K562 (cell line): ENCODE results near the gene DIPK1B. TPM values are rescaled to one million over a fixed set of nuclear protein-coding genes. Genes with fewer than 3 reads are reported as not detected.

Experiments used
- ATAC-seq: fragments of 200-7000 bp; cut with Tn5 transposase; 3 replicates; pipeline ENCODE4 v1.9.1; 2020; ENCODE audit warnings: moderate library complexity
- BruUV-seq: library from RNA; stranded (reverse); fragments of 400-500 nt; replicated peaks from 2 replicates; lab custom pipeline; 2021; lab: Mats Ljungman, UMichigan
- CTCF ChIA-PET: fragments of 300-600 bp; formaldehyde crosslinking; extraction: SDS; loops from one replicate; lab custom pipeline; 2021; ENCODE audit warnings: low intra/inter-chr PET ratio; lab: Yijun Ruan, JAX
- POLR2A ChIA-PET: fragments of 300-600, 350-650 bp; sonication (Branson Sonifier 250); formaldehyde crosslinking; extraction: SDS; loops from one replicate; lab custom pipeline; 2021; ENCODE audit warnings: antibody characterized with exemption, inconsistent platforms; lab: Yijun Ruan, JAX
- DNase-seq, 4 experiments: peaks; one replicate each; pipeline versions ENCODE4 v3.0.0 to v3.0.0-alpha.2; 2011 to 2018; ENCODE audit warnings: low spot score in 3 of 4, mixed read lengths in 3 of 4; ENCODE audit errors: extremely low read depth in 1 of 4
- FAIRE-seq: peaks from 2 replicates; lab custom pipeline; 2011; peaks lifted over from hg19 to GRCh38; lab: Jason Lieb, UNC
- H2AFZ ChIP-seq: 2 replicates; pipeline ENCODE4 v1.6.0; 2011; ENCODE audit warnings: low read depth, low read length, control low read depth, inconsistent platforms
- H3K27ac ChIP-seq: fragments of 200-600 bp; 3 replicates; pipeline ENCODE4 v1.8.0; 2011; ENCODE audit warnings: low read depth, mild to moderate bottlenecking, control low read depth, inconsistent platforms, low read length, moderate library complexity, mixed read lengths; ENCODE audit errors: extremely low read depth
- H3K27me3 ChIP-seq, 2 experiments: fragments of 300-600 bp in 1 of 2; 2 replicates in 1 of 2; 3 replicates in 1 of 2; pipeline versions ENCODE4 v1.6.0 to v1.8.0; 2011; ENCODE audit warnings: inconsistent platforms in 2 of 2, low read length in 2 of 2, mild to moderate bottlenecking in 1 of 2, mixed read lengths in 1 of 2, moderate library complexity in 1 of 2; ENCODE audit not compliant: control insufficient read depth in 2 of 2, insufficient read depth in 2 of 2
- H3K36me3 ChIP-seq: fragments of 300-600 bp; 3 replicates; pipeline ENCODE4 v1.8.0; 2011; ENCODE audit warnings: mild to moderate bottlenecking, low read length, inconsistent platforms; ENCODE audit not compliant: control insufficient read depth, insufficient read depth
- H3K4me1 ChIP-seq, 2 experiments: fragments of 200-600 bp in 1 of 2; replicated peaks in 1 of 2; 2 replicates in 1 of 2; 3 replicates in 1 of 2; pipeline versions ENCODE4 v1.5.1 to v1.8.0; 2011; ENCODE audit warnings: inconsistent platforms in 2 of 2, low read length in 2 of 2, mild to moderate bottlenecking in 1 of 2, mixed read lengths in 1 of 2, moderate library complexity in 1 of 2; ENCODE audit not compliant: control insufficient read depth in 2 of 2, insufficient read depth in 2 of 2
- H3K4me2 ChIP-seq: 2 replicates; pipeline ENCODE4 v1.6.1; 2011; ENCODE audit warnings: low read length, control low read depth, inconsistent platforms, mixed read lengths; ENCODE audit not compliant: insufficient read depth
- H3K4me3 ChIP-seq: fragments of 200-600 bp; sonication (generic), shearing (Covaris generic); 2 replicates; pipeline ENCODE4 v1.5.1; 2016; ENCODE audit warnings: control low read depth, inconsistent platforms
- H3K79me2 ChIP-seq: fragments of 200-600 bp; 3 replicates; pipeline ENCODE4 v1.8.0; 2011; ENCODE audit warnings: low read length, inconsistent platforms; ENCODE audit not compliant: control insufficient read depth, insufficient read depth
- H3K9ac ChIP-seq, 2 experiments: 2 replicates each; pipeline versions ENCODE4 v1.6.0 to v1.6.1; 2011; ENCODE audit warnings: low read depth in 2 of 2, low read length in 2 of 2, control low read depth in 1 of 2, inconsistent platforms in 1 of 2, mild to moderate bottlenecking in 1 of 2, mixed read lengths in 1 of 2; ENCODE audit not compliant: insufficient read depth in 1 of 2
- H3K9me1 ChIP-seq: one replicate; pipeline ENCODE4 v1.6.0; 2011; ENCODE audit warnings: inconsistent platforms, mild to moderate bottlenecking, low read length, moderate library complexity; ENCODE audit not compliant: control insufficient read depth, insufficient read depth
- H3K9me3 ChIP-seq: replicated peaks from 2 replicates; pipeline ENCODE4 v1.5.1; 2011; ENCODE audit warnings: low read depth, low read length, inconsistent platforms; ENCODE audit not compliant: control insufficient read depth, insufficient read depth
- H4K20me1 ChIP-seq: replicated peaks from 2 replicates; pipeline ENCODE4 v1.6.1; 2011; ENCODE audit warnings: low read length, inconsistent platforms, mixed read lengths; ENCODE audit not compliant: control insufficient read depth, insufficient read depth
- ATF1 ChIP-seq, 2 experiments: fragments of 450-650 bp in 1 of 2; IDR thresholded peaks; 2 replicates each; pipeline ENCODE4 v1.6.1; 2016; ENCODE audit warnings: missing compliant biosample characterization in 1 of 2, missing genetic modification characterization in 1 of 2
- CGGBP1 ChIP-seq: fragments of 250-450 bp; sonication (Bioruptor Pico); IDR thresholded peaks from 2 replicates; pipeline ENCODE4 v1.9.0; 2021; ENCODE audit warnings: mild to moderate bottlenecking
- ETS1 ChIP-seq: conservative IDR thresholded peaks from 2 replicates; pipeline ENCODE4 v1.6.1; 2011; ENCODE audit warnings: low read depth, mild to moderate bottlenecking, low read length; ENCODE audit not compliant: control insufficient read depth
- KAT7 ChIP-seq: sonication (generic); formaldehyde crosslinking; IDR thresholded peaks from 2 replicates; pipeline ENCODE4 v1.8.0; 2022; ENCODE audit warnings: missing genetic modification reagents, mild to moderate bottlenecking, borderline replicate concordance
- NCOA4 ChIP-seq: fragments of 450-650 bp; IDR thresholded peaks from 2 replicates; pipeline ENCODE4 v1.6.1; 2018; ENCODE audit warnings: mild to moderate bottlenecking; ENCODE audit not compliant: partially characterized antibody
- PHF8 ChIP-seq: fragments of 200-600 bp; sonication (generic); IDR thresholded peaks from 2 replicates; pipeline ENCODE4 v1.6.1; 2012; ENCODE audit warnings: mixed run types, mild to moderate bottlenecking, inconsistent platforms, low read length, moderate library complexity, borderline replicate concordance
- SMARCE1 ChIP-seq: fragments of 450-650 bp; IDR thresholded peaks from 2 replicates; pipeline ENCODE4 v1.7.1; 2016; ENCODE audit warnings: mild to moderate bottlenecking
- THAP7 ChIP-seq: fragments of 250-450 bp; sonication (Bioruptor Pico); IDR thresholded peaks from 2 replicates; pipeline ENCODE4 v1.5.0; 2021
- ZBTB33 ChIP-seq: sonication (generic); formaldehyde crosslinking; IDR thresholded peaks from 2 replicates; pipeline ENCODE4 v1.8.1; 2023; ENCODE audit warnings: mild to moderate bottlenecking, missing genetic modification reagents
- ZBTB49 ChIP-seq: sonication (generic); formaldehyde crosslinking; IDR thresholded peaks from 2 replicates; pipeline ENCODE4 v1.8.0; 2022; ENCODE audit warnings: missing genetic modification reagents, mild to moderate bottlenecking, borderline replicate concordance
- ZNF280B ChIP-seq: fragments of 250-450 bp; sonication (Bioruptor Pico); IDR thresholded peaks from 2 replicates; pipeline ENCODE4 v1.5.1; 2021; ENCODE audit warnings: mild to moderate bottlenecking
- ZNF507 ChIP-seq: conservative IDR thresholded peaks from 2 replicates; pipeline ENCODE4 v1.6.1; 2017; ENCODE audit warnings: missing genetic modification characterization, missing compliant biosample characterization
- ZNF695 ChIP-seq: fragments of 450-650 bp; formaldehyde crosslinking; IDR thresholded peaks from 2 replicates; pipeline ENCODE4 v1.4.0; 2020; ENCODE audit warnings: mild to moderate bottlenecking, moderate library complexity
- ZSCAN32 ChIP-seq: fragments of 450-650 bp; formaldehyde crosslinking; IDR thresholded peaks from 2 replicates; pipeline ENCODE4 v1.4.0; 2020; ENCODE audit warnings: mild to moderate bottlenecking, moderate library complexity
- WGBS: fragments of 100-300 bp; shearing (Covaris generic); methylation state at CpG from one replicate; pipeline ENCODE4 v1.1.6; 2016; ENCODE audit warnings: low coverage, mixed read lengths; ENCODE audit not compliant: insufficient coverage; ENCODE audit errors: missing lambda C conversion rate; 5-methylcytosine and 5-hydroxymethylcytosine counted together
- in situ Hi-C: fragments of 300-500 bp; cut with MboI; formaldehyde crosslinking; loops from 4 replicates; pipeline ENCODE4 v1.15.0; 2018; ENCODE audit warnings: inconsistent platforms, mixed read lengths
- intact Hi-C: fragments of 100-400 bp; cut with micrococcal nuclease; formaldehyde crosslinking; loops from 2 replicates; pipeline ENCODE4 v1.14.2; 2022
- polyA plus RNA-seq, 8 experiments: library from polyadenylated mRNA; depleted of rRNA in 4 of 8; stranded (reverse) in 5 of 8; unstranded in 3 of 8; fragments of >200 nt; fragmentation: Nextera tagmentation in 2 of 8; fragmentation: Illumina TruSeq in 1 of 8; extraction: Ambion mirVana in 2 of 8; extraction: Trizol in 1 of 8; gene quantifications; 2 replicates each; pipeline versions ENCODE4 v1.2.1 to v1.2.3, GENCODE V29; 2011 to 2014; ENCODE audit warnings: inconsistent platforms in 1 of 8, missing spikeins in 1 of 8
- total RNA-seq, 7 experiments: library from RNA; depleted of rRNA in 6 of 7; stranded (reverse); fragments of >200 nt in 6 of 7; fragmentation: Illumina TruSeq in 2 of 7; extraction: Trizol in 2 of 7; gene quantifications; 2 replicates each; pipeline versions ENCODE4 v1.2.1 to v1.2.3, GENCODE V29; 2011 to 2021; ENCODE audit warnings: low replicate concordance in 1 of 7

Gene DIPK1B
- total and polyA plus RNA-seq, 9 of the 15 experiments (the other 6 are each of a cell fraction or from before 2014, with no cell fraction given) = 0.08 to 22.3 (median 5.9) TPM

- no peak overlapping the region for H3K27ac ChIP-seq
- intact Hi-C loops (no loop called here), in situ Hi-C loops (no loop called here)
- H4K20me1 ChIP-seq = peaks cover 23% of the 10 kb centered on the region
- H3K9me1 ChIP-seq = peaks cover 8% of the 10 kb centered on the region
- no peak for DNase-seq
- ATAC-seq = no peak
- no peaks in the 10 kb centered on the region for H3K27me3 ChIP-seq
- no peak overlapping the region for H2AFZ ChIP-seq
- H3K9me3 ChIP-seq = no peaks in the 10 kb centered on the region
- BruUV-seq = no TSS peak
- peaks cover 29 to 69% of the 10 kb centered on the region in 2 experiments; a peak in 4 of 5 replicates for H3K4me1 ChIP-seq
- no peak for FAIRE-seq
- peaks cover 63% of the 10 kb centered on the region for H3K79me2 ChIP-seq
- H3K4me2 ChIP-seq = peak overlapping the region; percentile 95
- peak overlapping the region; percentile 90 to 100; a peak in 3 of 4 replicates for H3K9ac ChIP-seq
- ChIA-PET POLR2A (interaction anchor here (0.6 to 5.3 kb wide), 12 partner anchors 9 to 543 kb away, joined by 3 to 44 read pairs (median 8); partner anchors contain the start of genes DIPK1B, LCN10, LCN6 and LCN8), CTCF (no interaction called here)
- WGBS = 92% methylated on average over 8 of the region's 8 CpGs
- peak overlapping the region; percentile 67; the same call in 1 of the 2 replicates for H3K4me3 ChIP-seq
- peaks cover 38% of the 10 kb centered on the region for H3K36me3 ChIP-seq
- TF ChIP-seq ATF1 (CRISPR knock-in tag; IDR thresholded peaks at IDR 0.05) (no peak), ATF1 (tag; IDR thresholded peaks at IDR 0.05) (no peak), ZNF280B (no peak), ZSCAN32 (CRISPR knock-in tag) (no peak), ZBTB33 (CRISPR knock-in tag) (no peak), CGGBP1 (no peak), SMARCE1 (no peak), ZBTB49 (CRISPR knock-in tag) (no peak), ZNF507 (tag) (no peak), THAP7 (CRISPR knock-in tag) (no peak), ZNF695 (CRISPR knock-in tag) (no peak), ETS1 (no peak), KAT7 (CRISPR knock-in tag) (no peak), NCOA4 (no peak), PHF8 (no peak)
Observed at GRCh38 chr9:136729926-136730325, 17.6 kb downstream of the DIPK1B start.
